ENCODE measurements around the gene CCDC92. TPM values are rescaled to one million over a fixed set of nuclear protein-coding genes. Genes with fewer than 3 reads are reported as not detected.

Gene CCDC92
- total RNA-seq, 1 experiment from 2014 or later, result 16.8 TPM

- ChIA-PET POLR2A (no interaction called here), CTCF (no interaction called here)
- H3K36me3 ChIP-seq (ENCODE audit: control insufficient read depth, insufficient read depth, low read length), result peaks cover 6% of the 10 kb centered on the region
- H3K4me3 ChIP-seq (ENCODE audit: low read depth, low read length), result no peak overlapping the region
- no peak for DNase-seq
- Mint-ChIP-seq H3K27me3 (ENCODE audit: insufficient read depth, unreplicated experiment) (no peaks in the 10 kb centered on the region), H3K36me3 (ENCODE audit: insufficient read depth, unreplicated experiment) (peaks cover 4% of the 10 kb centered on the region), H3K4me1 (ENCODE audit: low read depth, unreplicated experiment) (no peaks in the 10 kb centered on the region), H3K27ac (ENCODE audit: unreplicated experiment) (no peak overlapping the region), H3K9me3 (ENCODE audit: unreplicated experiment) (no peaks in the 10 kb centered on the region), H3K4me3 (ENCODE audit: unreplicated experiment) (no peak overlapping the region)
- TF ChIP-seq CTCF (IDR thresholded peaks at IDR 0.05; ENCODE audit: insufficient read depth in 1 of 2, low read depth in 1 of 2, low read length in 1 of 2, severe bottlenecking in 1 of 2, unreplicated experiment in 1 of 2), result no peak
- BruUV-seq (replicated peaks), result no TSS peak
- intact Hi-C loops (cut with micrococcal nuclease; ENCODE audit: unreplicated experiment), result no loop called here
- H3K4me1 ChIP-seq, result no peaks in the 10 kb centered on the region
- no peaks in the 10 kb centered on the region for H3K27me3 ChIP-seq (replicated peaks; ENCODE audit: control insufficient read depth, insufficient read depth, low read length)
- no peaks in the 10 kb centered on the region for H3K9me3 ChIP-seq
These were observed 27.5 kb upstream of the CCDC92 start for GRCh38 chr12:124000111-124000510.

GRCh38 chr12:123998991-123999359 is 26.3 kb upstream of the CCDC92 start:
- POLR2A ChIA-PET, result no interaction called here
- DNase-seq, result no peak
- H3K36me3 Mint-ChIP-seq (ENCODE audit: insufficient read depth, unreplicated experiment), result peaks cover 4% of the 10 kb centered on the region
- H3K4me3 Mint-ChIP-seq (ENCODE audit: unreplicated experiment), result no peak overlapping the region
- TF ChIP-seq CTCF (IDR thresholded peaks at IDR 0.05; ENCODE audit: insufficient read depth in 1 of 2, low read depth in 1 of 2, low read length in 1 of 2, severe bottlenecking in 1 of 2, unreplicated experiment in 1 of 2), result no peak
- Histone ChIP-seq H3K4me1 (no peaks in the 10 kb centered on the region), H3K4me3 (ENCODE audit: low read depth, low read length) (no peak overlapping the region), H3K27me3 (replicated peaks; ENCODE audit: control insufficient read depth, insufficient read depth, low read length) (no peaks in the 10 kb centered on the region), H3K36me3 (ENCODE audit: control insufficient read depth, insufficient read depth, low read length) (peaks cover 6% of the 10 kb centered on the region), H3K9me3 (no peaks in the 10 kb centered on the region)
- H3K4me1 Mint-ChIP-seq (ENCODE audit: low read depth, unreplicated experiment), result no peaks in the 10 kb centered on the region
- H3K27me3 Mint-ChIP-seq (ENCODE audit: insufficient read depth, unreplicated experiment), result no peaks in the 10 kb centered on the region
- no peaks in the 10 kb centered on the region for H3K9me3 Mint-ChIP-seq (ENCODE audit: unreplicated experiment)
- CTCF ChIA-PET, result no interaction called here
- no peak overlapping the region for H3K27ac Mint-ChIP-seq (ENCODE audit: unreplicated experiment)
- BruUV-seq (replicated peaks), result no TSS peak
- intact Hi-C loops (cut with micrococcal nuclease; ENCODE audit: unreplicated experiment), result no loop called here

- H3K4me1 ChIP-seq, result no peaks in the 10 kb centered on the region
- H3K4me3 ChIP-seq (ENCODE audit: low read depth, low read length), result no peak overlapping the region
- POLR2A ChIA-PET, result no interaction called here
- intact Hi-C loops (cut with micrococcal nuclease; ENCODE audit: unreplicated experiment), result no loop called here
- peaks cover 8% of the 10 kb centered on the region for H3K36me3 Mint-ChIP-seq (ENCODE audit: insufficient read depth, unreplicated experiment)
- H3K36me3 ChIP-seq (ENCODE audit: control insufficient read depth, insufficient read depth, low read length), result peaks cover 6% of the 10 kb centered on the region
- DNase-seq, result no peak
- no peaks in the 10 kb centered on the region for H3K27me3 Mint-ChIP-seq (ENCODE audit: insufficient read depth, unreplicated experiment)
- no peak for TF ChIP-seq CTCF (IDR thresholded peaks at IDR 0.05; ENCODE audit: insufficient read depth in 1 of 2, low read depth in 1 of 2, low read length in 1 of 2, severe bottlenecking in 1 of 2, unreplicated experiment in 1 of 2)
- no peaks in the 10 kb centered on the region for H3K9me3 ChIP-seq
- H3K4me3 Mint-ChIP-seq (ENCODE audit: unreplicated experiment), result no peak overlapping the region
- H3K27ac Mint-ChIP-seq (ENCODE audit: unreplicated experiment), result no peak overlapping the region
- BruUV-seq (replicated peaks), result no TSS peak
- no peaks in the 10 kb centered on the region for H3K27me3 ChIP-seq (replicated peaks; ENCODE audit: control insufficient read depth, insufficient read depth, low read length)
- H3K9me3 Mint-ChIP-seq (ENCODE audit: unreplicated experiment), result no peaks in the 10 kb centered on the region
- no peaks in the 10 kb centered on the region for H3K4me1 Mint-ChIP-seq (ENCODE audit: low read depth, unreplicated experiment)
- CTCF ChIA-PET, result no interaction called here
These were observed 25.8 kb upstream of the CCDC92 start for GRCh38 chr12:123998344-123998990.
